Stimulated activated CD4-positive, alpha-beta T cell treated with anti-CD3 and anti-CD28 coated beads, TNF-alpha, amount 100 ng/mL, for 4 hours (primary cell): ENCODE results near the gene RNF225.
"Not testable (repeated sequence)": the region's sequence is repeated elsewhere in the genome, so short reads cannot be mapped to it uniquely, and the experiment has no call there.

Experiments used
- DNase-seq, 3 experiments: peaks; one replicate each; pipeline ENCODE4 v3.0.0-alpha.2; 2020; ENCODE audit warnings: low read depth in 3 of 3

RNF225 gene

DNA sequence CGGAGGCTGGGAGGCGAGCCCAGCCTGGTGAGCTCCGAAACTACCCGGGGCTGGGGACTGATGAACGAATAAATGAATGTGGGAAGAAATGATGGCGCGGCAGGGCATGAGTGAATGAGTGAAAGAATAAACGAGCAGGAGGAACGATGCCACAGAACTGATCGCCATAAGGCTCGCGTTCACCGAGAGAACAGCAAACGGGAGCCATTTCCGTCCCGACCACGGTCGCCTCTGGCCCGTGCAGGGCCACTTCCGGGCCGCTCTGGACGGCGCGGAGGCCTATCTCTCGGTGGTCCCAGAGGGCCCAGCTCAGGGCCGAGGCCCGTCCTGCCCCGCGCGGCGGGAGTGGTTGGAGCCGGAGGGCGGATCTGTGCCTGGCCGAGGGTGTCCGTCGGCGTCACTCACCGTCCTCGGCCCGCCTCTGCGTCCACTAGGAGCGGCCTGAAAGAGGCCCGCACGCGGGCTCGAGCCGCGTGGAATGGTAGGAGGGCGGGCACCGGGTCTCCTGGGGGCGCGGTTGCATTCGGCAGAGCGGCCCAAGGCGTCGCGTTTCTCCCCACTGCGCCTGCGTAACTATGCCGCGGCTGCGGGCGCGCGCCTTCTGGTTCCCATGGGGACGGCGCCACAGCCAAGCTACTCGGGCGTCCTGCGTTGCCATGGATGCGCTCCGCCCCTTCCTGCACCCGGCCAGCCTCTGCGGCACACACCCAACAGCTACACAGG lies 33.0 kb upstream of the RNF225 start, which contains the start of gene ZNF497:
ZNF497 (minus strand) TSS at position 480 of the 723 bp plus-strand sequence. CDS start 5,116 bp downstream, outside the sequence.
- DNase-seq = peak; percentile 91 to 93 (median 92)

DNA sequence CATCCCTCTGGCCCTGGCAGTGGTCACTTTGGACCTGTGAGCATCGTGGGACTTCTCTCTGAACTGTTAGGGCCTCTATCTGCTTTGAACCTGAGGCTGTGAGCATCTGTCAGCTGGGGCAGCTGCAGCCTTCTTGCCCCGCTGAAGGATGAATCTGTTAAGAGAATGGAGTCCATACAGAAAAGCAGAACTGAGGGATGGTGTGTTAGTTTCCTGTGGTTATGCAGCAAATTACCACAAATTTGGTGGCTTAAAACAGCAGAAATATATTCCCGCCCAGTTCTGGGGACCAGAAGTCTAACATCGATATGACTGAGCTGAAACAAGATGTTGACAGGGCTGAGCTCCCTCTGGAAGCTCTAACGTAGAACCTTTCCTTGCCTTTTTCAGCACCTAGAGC lies 31.3 kb upstream of the RNF225 start:
- DNase-seq = no peak

- DNase-seq = no peak
These were observed 28.6 kb upstream of the RNF225 start for GRCh38 chr19:58366585-58367430.

GRCh38 chr19:58367698-58368454 lies 27.6 kb upstream of the RNF225 start:
- no peak for DNase-seq

GRCh38 chr19:58368561-58369360 lies 26.7 kb upstream of the RNF225 start:
- DNase-seq = no peak

- no peak for DNase-seq
These were observed 22.9 kb upstream of the RNF225 start for GRCh38 chr19:58372311-58373133.

GRCh38 chr19:58374200-58374599 lies 21.3 kb upstream of the RNF225 start:
- DNase-seq = no peak

DNA sequence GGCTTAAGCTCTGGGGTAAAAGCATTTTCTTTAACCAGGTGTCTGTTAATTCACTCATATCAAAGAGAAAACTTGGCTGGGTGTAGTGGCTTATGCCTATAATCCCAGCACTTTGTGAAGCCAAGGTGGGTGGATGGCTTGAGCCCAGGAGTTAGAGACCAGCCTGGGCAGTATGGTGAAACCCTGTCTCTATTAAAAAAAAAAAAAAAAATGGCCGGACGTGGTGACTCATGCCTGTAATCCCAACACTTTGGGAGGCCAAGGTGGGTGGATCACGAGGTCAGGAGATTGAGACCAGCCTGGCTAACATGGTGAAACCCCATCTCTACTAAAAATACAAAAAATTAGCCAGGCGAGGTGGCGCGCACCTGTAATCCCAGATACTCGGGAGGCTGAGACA lies 18.7 kb upstream of the RNF225 start:
- not testable (repeated sequence) for DNase-seq

- DNase-seq = no peak
These were observed 16.2 kb upstream of the RNF225 start for GRCh38 chr19:58379246-58379645.

DNA sequence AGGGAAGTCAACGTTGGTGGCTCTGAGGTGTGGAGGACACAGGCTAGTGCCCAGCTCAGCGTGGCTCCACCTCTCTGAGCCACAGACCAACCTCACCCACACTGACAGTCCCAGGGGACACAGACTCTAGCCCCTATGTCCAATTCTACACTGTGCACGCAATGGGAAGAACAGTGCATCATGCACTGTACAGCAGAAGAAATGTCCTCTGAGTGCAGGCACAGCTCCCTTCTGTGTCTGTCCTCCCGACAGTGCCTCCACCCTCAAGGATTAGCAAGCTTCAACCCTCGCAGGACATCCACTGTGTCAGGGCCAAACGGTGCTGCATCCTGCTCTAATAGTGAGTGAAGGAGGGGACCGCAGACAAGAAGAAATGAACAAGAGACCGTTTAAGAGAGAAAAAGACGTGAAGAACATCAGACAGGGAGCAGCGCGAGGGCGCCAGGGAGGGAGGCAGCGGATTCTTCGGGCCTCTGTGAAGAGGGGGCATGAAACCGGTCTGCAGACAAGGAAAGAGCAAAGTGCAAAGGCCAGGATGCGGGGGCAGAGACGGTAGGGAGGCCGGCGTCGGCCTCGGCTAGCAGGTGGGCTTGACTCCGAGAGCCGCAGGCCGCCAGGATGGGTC lies 15.3 kb upstream of the RNF225 start:
- no peak for DNase-seq

- peak; percentile 92 to 94 (median 92) for DNase-seq
These were observed 14.6 kb upstream of the RNF225 start, which contains the start of gene ZNF837 for GRCh38 chr19:58380662-58381459. TSS of gene ZNF837 (minus strand) at chr19:58381030. CDS start at chr19:58369332, 11,698 bp downstream.

DNA sequence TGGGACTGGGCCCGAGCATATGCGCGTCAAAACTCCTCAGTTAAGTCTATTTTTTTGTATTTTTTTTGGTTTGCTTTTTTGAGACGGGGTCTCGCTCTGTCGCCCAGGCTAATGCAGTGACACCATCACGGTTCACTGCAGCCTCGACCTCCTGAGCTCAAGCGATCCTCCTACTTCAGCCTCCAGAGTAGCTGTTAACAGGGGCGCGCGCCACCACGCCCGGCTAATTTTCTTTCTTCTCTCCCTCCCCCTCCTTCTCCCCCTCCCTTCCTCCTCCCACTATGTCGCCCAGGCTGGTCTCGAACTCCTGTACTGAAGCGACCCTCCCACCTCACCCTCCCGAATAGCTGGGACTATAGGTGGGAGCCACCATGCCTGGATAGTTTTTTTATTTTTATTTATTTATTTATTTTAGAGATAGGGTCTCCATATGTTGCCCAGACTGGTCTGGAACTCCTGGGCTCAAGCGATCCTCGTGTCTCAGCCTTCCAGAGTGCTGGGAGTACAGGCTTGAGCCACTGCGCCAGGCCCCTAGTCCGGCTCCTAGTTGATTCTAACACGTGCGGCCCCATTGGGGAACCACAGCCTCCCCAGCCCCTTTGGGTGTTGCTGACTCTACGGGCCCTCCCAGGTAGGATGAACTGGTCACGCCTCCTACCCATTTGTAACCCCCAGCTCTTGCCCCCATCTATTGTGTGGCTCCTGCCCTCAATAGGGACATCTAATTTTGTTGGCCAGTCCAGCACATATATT lies 13.8 kb upstream of the RNF225 start:
- no peak for DNase-seq

GRCh38 chr19:58382997-58383603 lies 12.4 kb upstream of the RNF225 start:
- DNase-seq = no peak

DNA sequence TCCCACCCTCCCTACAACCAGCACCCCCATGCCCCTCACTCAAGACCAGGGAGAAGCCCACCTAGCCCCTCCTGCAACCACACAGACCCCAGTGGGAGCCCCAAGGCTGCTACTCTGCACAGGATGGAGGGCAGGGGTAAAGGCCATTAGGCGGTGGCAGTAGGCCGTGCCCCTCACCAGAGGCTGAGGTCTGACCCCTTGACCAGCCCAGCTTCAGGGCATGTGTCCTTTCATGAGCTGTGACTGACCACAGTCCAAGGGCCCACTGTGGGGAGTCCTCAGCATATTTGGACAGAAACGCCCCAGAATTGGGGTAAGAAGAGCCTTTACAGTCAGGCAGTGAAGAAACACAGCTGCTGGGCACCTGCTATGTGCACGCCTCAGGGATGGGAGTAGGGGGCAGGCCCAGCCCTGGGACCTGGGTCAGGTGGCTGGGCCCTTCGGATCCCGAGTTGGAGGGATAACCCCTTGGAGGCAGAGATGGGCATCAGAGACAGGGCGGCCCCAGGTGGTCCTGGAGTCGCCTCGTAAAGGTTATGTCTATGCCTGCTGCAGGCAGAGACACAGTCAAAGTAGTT lies 10.1 kb upstream of the RNF225 start:
- no peak for DNase-seq

DNA sequence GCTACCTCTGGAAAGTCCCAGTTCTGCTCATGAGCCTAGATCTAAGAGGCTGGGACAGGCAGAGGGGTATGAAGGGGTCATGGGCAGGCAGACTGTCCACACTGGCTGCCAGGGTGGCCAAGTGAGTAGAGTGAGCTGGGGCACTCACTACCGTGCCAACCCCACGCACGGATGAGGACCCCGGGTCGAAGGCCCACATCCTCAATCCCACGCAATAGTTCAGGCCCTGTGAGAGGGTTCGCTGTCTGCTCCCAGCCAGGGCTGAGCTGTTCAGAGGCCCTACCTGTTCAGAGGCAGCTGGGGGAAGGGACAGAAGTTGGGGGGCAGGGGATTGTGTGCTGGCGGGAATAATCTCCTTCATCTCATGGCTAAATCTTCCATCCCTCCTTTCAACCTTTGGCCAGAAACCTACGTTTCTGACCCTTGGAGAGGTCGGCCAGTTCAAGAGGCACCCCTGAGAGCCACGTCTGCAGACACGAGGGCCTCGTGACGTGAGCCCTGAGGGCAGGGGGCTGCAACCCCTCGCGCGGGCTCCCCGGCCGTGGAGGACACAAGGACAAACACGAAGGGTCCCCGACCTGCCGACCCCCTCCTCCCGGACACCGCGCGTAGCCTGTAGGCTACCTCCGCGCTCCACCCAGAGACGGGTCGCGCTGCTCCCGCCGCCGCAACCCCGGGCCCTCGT lies 9.4 kb upstream of the RNF225 start:
- no peak for DNase-seq

DNA sequence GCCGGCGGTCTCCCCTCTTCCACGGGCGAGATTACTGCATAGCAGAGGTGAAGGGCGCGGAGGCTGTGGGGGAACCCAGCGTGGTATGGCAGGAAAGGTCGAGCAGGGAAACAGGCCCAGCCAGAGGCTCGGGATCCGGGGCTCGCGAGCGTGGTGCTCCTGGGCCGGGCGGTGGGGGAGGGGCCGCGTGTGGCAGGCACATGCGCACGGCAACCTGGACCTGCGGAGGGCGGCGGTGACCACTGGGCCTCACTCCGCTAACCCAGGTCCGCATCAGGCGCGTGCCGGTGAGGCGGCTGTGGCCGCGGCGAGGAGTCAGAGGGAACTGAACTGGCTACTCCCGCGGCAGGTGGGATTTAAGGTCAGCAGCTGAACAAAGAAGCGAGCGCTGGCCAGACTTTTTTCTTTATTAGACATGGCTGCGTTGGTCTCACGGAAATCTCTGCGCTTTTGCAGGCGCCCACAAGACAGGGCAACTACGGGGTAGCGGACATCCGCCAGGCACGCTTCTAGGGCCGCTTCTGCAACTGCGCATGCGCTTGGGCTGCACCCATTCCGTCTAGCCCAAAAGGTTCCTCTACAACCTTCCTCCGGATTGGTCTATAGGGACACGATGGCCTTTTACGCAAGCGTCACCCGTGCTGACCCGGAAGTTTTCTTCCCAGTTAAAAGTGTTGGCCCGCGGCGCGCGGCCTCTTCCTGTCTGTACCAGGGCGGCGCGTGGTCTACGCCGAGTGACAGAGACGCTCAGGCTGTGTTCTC lies 8.7 kb upstream of the RNF225 start, which contains the start of gene RPS5:
RPS5 (plus strand) TSS at position 694 of the 762 bp plus-strand sequence. CDS start 869 bp downstream, outside the sequence.
- peak; percentile 87 to 94 (median 87) for DNase-seq
